GM23338 (cell line): ENCODE measurements around the gene EHD1. TPM values are rescaled to one million over a fixed set of nuclear protein-coding genes. Genes with fewer than 3 reads are reported as not detected.

Experiments
- ATAC-seq: fragments of 200-7000 bp; cut with Tn5 transposase; 3 replicates; pipeline ENCODE4 v1.9.1; 2020
- DNase-seq: peaks from one replicate; pipeline ENCODE4 v3.0.0-alpha.2; 2015; ENCODE audit warnings: low spot score
- H2AFZ ChIP-seq: fragments of 200-600 bp; sonication (generic); 2 replicates; pipeline ENCODE4 v1.8.0; 2016; ENCODE audit warnings: antibody characterized with exemption, mild to moderate bottlenecking, moderate library complexity
- H3F3A ChIP-seq: fragments of 200-600 bp; sonication (generic); replicated peaks from 2 replicates; pipeline ENCODE4 v1.8.0; 2017; ENCODE audit warnings: antibody characterized with exemption, mixed run types, low read depth
- H3K27ac ChIP-seq: fragments of 200-600 bp; sonication (generic); 2 replicates; pipeline ENCODE4 v1.6.1; 2016; ENCODE audit warnings: low read depth
- H3K27me3 ChIP-seq: fragments of 200-600 bp; sonication (generic); 2 replicates; pipeline ENCODE4 v1.8.0; 2016; ENCODE audit warnings: mild to moderate bottlenecking, mixed run types, moderate library complexity; ENCODE audit not compliant: insufficient read depth
- H3K36me3 ChIP-seq: fragments of 200-600 bp; sonication (generic); 2 replicates; pipeline ENCODE4 v1.8.0; 2016; ENCODE audit warnings: mild to moderate bottlenecking; ENCODE audit not compliant: insufficient read depth
- H3K4me1 ChIP-seq: fragments of 200-600 bp; sonication (generic); 2 replicates; pipeline ENCODE4 v1.8.0; 2016; ENCODE audit warnings: mild to moderate bottlenecking, moderate library complexity; ENCODE audit not compliant: insufficient read depth
- H3K4me2 ChIP-seq: fragments of 200-600 bp; sonication (generic); 2 replicates; pipeline ENCODE4 v1.7.1; 2017; ENCODE audit warnings: mixed run types
- H3K4me3 ChIP-seq: fragments of 200-600 bp; sonication (generic); 2 replicates; pipeline ENCODE4 v1.6.1; 2016; ENCODE audit warnings: mixed run types
- H3K79me2 ChIP-seq: fragments of 200-600 bp; sonication (generic); replicated peaks from 2 replicates; pipeline ENCODE4 v1.8.0; 2017; ENCODE audit warnings: mild to moderate bottlenecking; ENCODE audit not compliant: insufficient read depth
- H3K9me2 ChIP-seq: fragments of 200-600 bp; sonication (generic); 2 replicates; pipeline ENCODE4 v1.8.0; 2017; ENCODE audit not compliant: insufficient read depth
- H4K20me1 ChIP-seq: fragments of 200-600 bp; sonication (generic); replicated peaks from 2 replicates; pipeline ENCODE4 v1.8.0; 2017; ENCODE audit warnings: mild to moderate bottlenecking; ENCODE audit not compliant: insufficient read depth
- H3K27ac Mint-ChIP-seq: 2 replicates; pipeline ENCODE4 v1.8.0; 2020; ENCODE audit warnings: inconsistent platforms, mild to moderate bottlenecking, moderate library complexity, mixed read lengths
- H3K27me3 Mint-ChIP-seq: 3 replicates; pipeline ENCODE4 v1.8.0; 2022; ENCODE audit warnings: low read depth, mild to moderate bottlenecking, moderate library complexity, mixed read lengths, inconsistent platforms; ENCODE audit not compliant: insufficient read depth, poor library complexity
- H3K36me3 Mint-ChIP-seq: 3 replicates; pipeline ENCODE4 v1.8.0; 2021; ENCODE audit warnings: low read depth, mild to moderate bottlenecking, inconsistent platforms, moderate library complexity, mixed read lengths
- H3K4me1 Mint-ChIP-seq: 3 replicates; pipeline ENCODE4 v1.8.0; 2020; ENCODE audit warnings: mild to moderate bottlenecking, inconsistent platforms, mixed read lengths
- H3K4me3 Mint-ChIP-seq: 3 replicates; pipeline ENCODE4 v1.8.0; 2021; ENCODE audit warnings: moderate library complexity, mild to moderate bottlenecking, inconsistent platforms, mixed read lengths
- H3K9me3 Mint-ChIP-seq: 3 replicates; pipeline ENCODE4 v1.8.0; 2020; ENCODE audit warnings: moderate library complexity, mild to moderate bottlenecking, inconsistent platforms, mixed read lengths
- CREB1 ChIP-seq: fragments of 250-450 bp; sonication (Bioruptor Pico); IDR thresholded peaks from 2 replicates; pipeline ENCODE4 v1.5.0; 2020; ENCODE audit warnings: low read depth, mild to moderate bottlenecking, moderate library complexity
- EZH2 ChIP-seq: fragments of 200-600 bp; sonication (generic); IDR thresholded peaks from one replicate; pipeline ENCODE4 v1.8.0; 2017; ENCODE audit warnings: antibody characterized with exemption, mild to moderate bottlenecking, low read depth; ENCODE audit not compliant: unreplicated experiment
- EZH2phosphoT487 ChIP-seq: fragments of 200-600 bp; sonication (generic); IDR thresholded peaks from one replicate; pipeline ENCODE4 v1.8.1; 2018; ENCODE audit warnings: antibody characterized with exemption; ENCODE audit not compliant: unreplicated experiment
- NANOG ChIP-seq: IDR thresholded peaks from 2 replicates; pipeline ENCODE4 v1.6.1; 2016; ENCODE audit warnings: antibody characterized with exemption, borderline replicate concordance
- STAT1 ChIP-seq: IDR thresholded peaks from one replicate; pipeline ENCODE4 v1.6.1; 2016; ENCODE audit warnings: antibody characterized with exemption; ENCODE audit not compliant: unreplicated experiment
- ZNF114 ChIP-seq: fragments of 250-450 bp; sonication (Bioruptor Pico); IDR thresholded peaks from 2 replicates; pipeline ENCODE4 v1.5.0; 2020; ENCODE audit warnings: mild to moderate bottlenecking, moderate library complexity
- polyA plus RNA-seq: library from polyadenylated mRNA; unstranded; fragments of >200 nt; fragmentation: Nextera tagmentation; extraction: Ambion mirVana; gene quantifications from 2 replicates; pipeline ENCODE4 v1.2.1, GENCODE V29; 2016
- total RNA-seq: library from RNA; depleted of rRNA; stranded (reverse); fragments of >200 nt; shearing (Covaris generic); gene quantifications from 2 replicates; pipeline ENCODE4 v1.2.3, GENCODE V29; 2014
- TF ChIP-seq, protein P1 (sequence below): IDR thresholded peaks from 2 replicates; pipeline ENCODE4 v1.6.1; 2016; ENCODE audit warnings: antibody characterized with exemption
- TF ChIP-seq, protein P2 (sequence below): IDR thresholded peaks from one replicate; pipeline ENCODE4 v1.6.1; 2018; ENCODE audit warnings: antibody characterized with exemption; ENCODE audit not compliant: unreplicated experiment
- TF ChIP-seq, protein P3 (sequence below), 2 experiments: fragments of 200-600 bp in 1 of 2; sonication (generic) in 1 of 2; conservative IDR thresholded peaks; 2 replicates each; pipeline versions ENCODE4 v1.5.1 to v1.6.1; 2016 to 2017; ENCODE audit warnings: antibody characterized with exemption in 2 of 2, low read depth in 2 of 2, mild to moderate bottlenecking in 2 of 2, moderate library complexity in 1 of 2

Gene EHD1
- total and polyA plus RNA-seq, 2 experiments from 2014 or later = 16.7 to 69.7 TPM

DNA sequence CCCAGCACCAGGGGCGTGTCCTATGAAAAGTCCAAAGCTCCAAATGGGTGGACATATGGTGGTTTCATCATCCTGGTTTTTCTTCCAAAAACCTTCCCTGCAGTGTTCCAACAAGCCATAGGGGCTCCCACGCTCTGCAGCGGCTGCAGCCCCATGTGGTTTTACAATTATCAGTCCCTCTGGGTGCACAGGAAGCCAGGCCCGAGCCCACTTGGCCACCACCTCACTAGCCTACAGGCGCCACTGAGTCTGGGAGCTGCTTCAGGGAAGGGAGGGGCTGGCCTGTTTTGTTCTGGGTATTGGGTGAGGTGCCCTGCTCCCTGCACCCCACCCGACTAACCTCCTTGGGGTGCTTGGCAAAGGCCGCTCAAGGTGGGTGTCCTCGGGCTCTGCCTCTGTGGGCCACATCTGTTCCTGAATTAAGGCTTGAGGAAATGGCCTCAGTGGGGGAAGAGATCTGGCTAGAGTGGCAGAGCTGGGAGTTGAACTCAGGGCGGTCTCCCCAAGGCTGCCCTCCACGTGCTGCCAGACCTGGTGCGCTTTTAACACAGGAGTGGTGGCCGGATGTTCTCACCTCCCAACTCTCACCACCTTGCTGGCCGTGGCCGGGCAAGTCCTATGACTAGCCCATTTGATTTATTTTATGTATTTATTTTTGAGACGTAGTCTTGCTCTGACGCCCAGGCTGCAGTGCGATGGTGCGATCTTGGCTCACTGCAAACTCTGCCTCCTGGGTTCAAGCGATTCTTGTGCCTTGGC lies 28.6 kb downstream of the EHD1 start:
- Mint-ChIP-seq H3K4me3 (no peak overlapping the region), H3K9me3 (no peaks in the 10 kb centered on the region), H3K27me3 (peaks cover 15% of the 10 kb centered on the region), H3K27ac (no peak overlapping the region), H3K4me1 (peaks cover 21% of the 10 kb centered on the region), H3K36me3 (no peaks in the 10 kb centered on the region)
- peaks cover 9% of the 10 kb centered on the region for H3K4me1 ChIP-seq
- no peak overlapping the region for H2AFZ ChIP-seq
- H3K4me2 ChIP-seq = no peak overlapping the region
- ATAC-seq = no peak
- H3K36me3 ChIP-seq = no peaks in the 10 kb centered on the region
- TF ChIP-seq NANOG (no peak), ZNF114 (CRISPR knock-in tag) (no peak)
- TF ChIP-seq, protein P1, sequence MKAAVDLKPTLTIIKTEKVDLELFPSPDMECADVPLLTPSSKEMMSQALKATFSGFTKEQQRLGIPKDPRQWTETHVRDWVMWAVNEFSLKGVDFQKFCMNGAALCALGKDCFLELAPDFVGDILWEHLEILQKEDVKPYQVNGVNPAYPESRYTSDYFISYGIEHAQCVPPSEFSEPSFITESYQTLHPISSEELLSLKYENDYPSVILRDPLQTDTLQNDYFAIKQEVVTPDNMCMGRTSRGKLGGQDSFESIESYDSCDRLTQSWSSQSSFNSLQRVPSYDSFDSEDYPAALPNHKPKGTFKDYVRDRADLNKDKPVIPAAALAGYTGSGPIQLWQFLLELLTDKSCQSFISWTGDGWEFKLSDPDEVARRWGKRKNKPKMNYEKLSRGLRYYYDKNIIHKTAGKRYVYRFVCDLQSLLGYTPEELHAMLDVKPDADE = no peak
- H3K27me3 ChIP-seq = no peaks in the 10 kb centered on the region
- no peak overlapping the region for H3K27ac ChIP-seq
- H4K20me1 ChIP-seq = no peaks in the 10 kb centered on the region
- no peak overlapping the region for H3K4me3 ChIP-seq
- no peak for DNase-seq
- no peaks in the 10 kb centered on the region for H3K9me2 ChIP-seq
- no peaks in the 10 kb centered on the region for H3F3A ChIP-seq
- no peaks in the 10 kb centered on the region for H3K79me2 ChIP-seq

DNA sequence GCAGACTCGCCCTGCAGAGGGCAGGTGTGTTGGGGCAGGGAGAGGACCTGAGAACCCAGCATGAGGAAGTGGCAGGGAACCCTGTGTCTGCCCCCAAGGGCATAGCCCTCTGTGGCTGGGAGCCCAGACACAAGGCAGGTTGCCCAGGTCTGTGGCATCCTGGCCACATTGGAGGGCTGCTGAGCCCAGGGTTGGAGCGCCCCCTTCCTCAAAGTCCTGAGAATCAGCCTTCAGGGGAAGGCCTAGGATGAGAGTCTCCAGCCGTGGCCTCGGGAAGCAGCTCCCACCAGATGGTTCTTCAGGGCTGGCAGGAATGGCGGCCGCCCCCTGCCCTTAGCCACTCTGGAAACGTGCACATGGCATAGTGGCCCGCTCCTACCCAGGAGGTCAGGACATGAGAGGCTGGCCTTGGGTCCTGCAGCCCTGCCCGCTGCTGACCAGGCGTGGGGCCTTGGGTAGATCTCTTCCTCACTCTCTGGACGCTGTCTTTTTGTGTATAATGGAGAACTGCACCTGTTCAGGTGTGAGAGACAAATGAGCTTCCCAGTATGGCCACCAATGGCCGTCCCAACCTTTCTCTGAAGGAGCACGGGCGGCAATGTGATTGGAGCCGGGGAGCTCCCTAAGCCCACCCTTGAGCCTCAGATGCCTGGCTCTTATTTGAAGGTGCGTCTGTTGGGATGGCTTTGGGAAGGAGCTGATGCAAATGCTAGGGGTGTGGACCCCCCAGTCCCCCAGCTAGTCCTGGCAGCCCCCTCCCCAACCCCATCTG lies 29.4 kb downstream of the EHD1 start:
- Mint-ChIP-seq H3K9me3 (no peaks in the 10 kb centered on the region), H3K4me1 (peaks cover 22% of the 10 kb centered on the region), H3K27me3 (peaks cover 15% of the 10 kb centered on the region), H3K36me3 (no peaks in the 10 kb centered on the region), H3K4me3 (no peak overlapping the region; the same call in 2 of the 3 replicates), H3K27ac (no peak overlapping the region)
- H3K9me2 ChIP-seq = no peaks in the 10 kb centered on the region
- peak overlapping the region; percentile 85 for H2AFZ ChIP-seq
- no peak overlapping the region for H3K4me2 ChIP-seq
- H3K27me3 ChIP-seq = no peaks in the 10 kb centered on the region
- H3K4me1 ChIP-seq = peaks cover 9% of the 10 kb centered on the region
- H3K36me3 ChIP-seq = no peaks in the 10 kb centered on the region
- no peak overlapping the region for H3K27ac ChIP-seq
- ATAC-seq (peak; percentile 26), DNase-seq (peak; percentile 79)
- no peaks in the 10 kb centered on the region for H4K20me1 ChIP-seq
- H3K4me3 ChIP-seq = no peak overlapping the region
- no peaks in the 10 kb centered on the region for H3K79me2 ChIP-seq
- H3F3A ChIP-seq = no peaks in the 10 kb centered on the region
- TF ChIP-seq, protein P1 = no peak
- TF ChIP-seq, protein P2, sequence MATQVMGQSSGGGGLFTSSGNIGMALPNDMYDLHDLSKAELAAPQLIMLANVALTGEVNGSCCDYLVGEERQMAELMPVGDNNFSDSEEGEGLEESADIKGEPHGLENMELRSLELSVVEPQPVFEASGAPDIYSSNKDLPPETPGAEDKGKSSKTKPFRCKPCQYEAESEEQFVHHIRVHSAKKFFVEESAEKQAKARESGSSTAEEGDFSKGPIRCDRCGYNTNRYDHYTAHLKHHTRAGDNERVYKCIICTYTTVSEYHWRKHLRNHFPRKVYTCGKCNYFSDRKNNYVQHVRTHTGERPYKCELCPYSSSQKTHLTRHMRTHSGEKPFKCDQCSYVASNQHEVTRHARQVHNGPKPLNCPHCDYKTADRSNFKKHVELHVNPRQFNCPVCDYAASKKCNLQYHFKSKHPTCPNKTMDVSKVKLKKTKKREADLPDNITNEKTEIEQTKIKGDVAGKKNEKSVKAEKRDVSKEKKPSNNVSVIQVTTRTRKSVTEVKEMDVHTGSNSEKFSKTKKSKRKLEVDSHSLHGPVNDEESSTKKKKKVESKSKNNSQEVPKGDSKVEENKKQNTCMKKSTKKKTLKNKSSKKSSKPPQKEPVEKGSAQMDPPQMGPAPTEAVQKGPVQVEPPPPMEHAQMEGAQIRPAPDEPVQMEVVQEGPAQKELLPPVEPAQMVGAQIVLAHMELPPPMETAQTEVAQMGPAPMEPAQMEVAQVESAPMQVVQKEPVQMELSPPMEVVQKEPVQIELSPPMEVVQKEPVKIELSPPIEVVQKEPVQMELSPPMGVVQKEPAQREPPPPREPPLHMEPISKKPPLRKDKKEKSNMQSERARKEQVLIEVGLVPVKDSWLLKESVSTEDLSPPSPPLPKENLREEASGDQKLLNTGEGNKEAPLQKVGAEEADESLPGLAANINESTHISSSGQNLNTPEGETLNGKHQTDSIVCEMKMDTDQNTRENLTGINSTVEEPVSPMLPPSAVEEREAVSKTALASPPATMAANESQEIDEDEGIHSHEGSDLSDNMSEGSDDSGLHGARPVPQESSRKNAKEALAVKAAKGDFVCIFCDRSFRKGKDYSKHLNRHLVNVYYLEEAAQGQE = no peak
- TF ChIP-seq EZH2 = no peak
- TF ChIP-seq CREB1 = no peak
- no peak for TF ChIP-seq STAT1
- no peak for TF ChIP-seq EZH2phosphoT487
- TF ChIP-seq, protein P3, sequence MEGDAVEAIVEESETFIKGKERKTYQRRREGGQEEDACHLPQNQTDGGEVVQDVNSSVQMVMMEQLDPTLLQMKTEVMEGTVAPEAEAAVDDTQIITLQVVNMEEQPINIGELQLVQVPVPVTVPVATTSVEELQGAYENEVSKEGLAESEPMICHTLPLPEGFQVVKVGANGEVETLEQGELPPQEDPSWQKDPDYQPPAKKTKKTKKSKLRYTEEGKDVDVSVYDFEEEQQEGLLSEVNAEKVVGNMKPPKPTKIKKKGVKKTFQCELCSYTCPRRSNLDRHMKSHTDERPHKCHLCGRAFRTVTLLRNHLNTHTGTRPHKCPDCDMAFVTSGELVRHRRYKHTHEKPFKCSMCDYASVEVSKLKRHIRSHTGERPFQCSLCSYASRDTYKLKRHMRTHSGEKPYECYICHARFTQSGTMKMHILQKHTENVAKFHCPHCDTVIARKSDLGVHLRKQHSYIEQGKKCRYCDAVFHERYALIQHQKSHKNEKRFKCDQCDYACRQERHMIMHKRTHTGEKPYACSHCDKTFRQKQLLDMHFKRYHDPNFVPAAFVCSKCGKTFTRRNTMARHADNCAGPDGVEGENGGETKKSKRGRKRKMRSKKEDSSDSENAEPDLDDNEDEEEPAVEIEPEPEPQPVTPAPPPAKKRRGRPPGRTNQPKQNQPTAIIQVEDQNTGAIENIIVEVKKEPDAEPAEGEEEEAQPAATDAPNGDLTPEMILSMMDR (conservative IDR thresholded peaks at IDR 0.05; ENCODE audit: low read depth in 2 of 2) = peak; percentile 56 to 82
- TF ChIP-seq ZNF114 (CRISPR knock-in tag) = no peak
